ENCODE data around the gene MPPED1. TPM values are rescaled to one million over a fixed set of nuclear protein-coding genes. Genes with fewer than 3 reads are reported as not detected.

Gene MPPED1
- polyA plus RNA-seq, 3 donors, result 0.49 to 1.2 (median 0.91) TPM

GRCh38 chr22:43409800-43410199 is 2.0 kb upstream of the MPPED1 start:
- no peak for DNase-seq

- DNase-seq, result no peak
Measured at GRCh38 chr22:43411040-43411868, 560 bp upstream of the MPPED1 start.

GRCh38 chr22:43412808-43413795 is 1.3 kb downstream of the MPPED1 start:
- DNase-seq, result no peak

GRCh38 chr22:43413826-43414225 is 2.0 kb downstream of the MPPED1 start:
- no peak for DNase-seq

GRCh38 chr22:43415681-43416080 is 3.9 kb downstream of the MPPED1 start:
- no peak for DNase-seq

GRCh38 chr22:43417555-43417954 is 5.7 kb downstream of the MPPED1 start:
- no peak for DNase-seq

- no peak for DNase-seq
Measured at GRCh38 chr22:43418079-43418825, 6.4 kb downstream of the MPPED1 start.

GRCh38 chr22:43419371-43420080 is 7.7 kb downstream of the MPPED1 start:
- no peak for DNase-seq

GRCh38 chr22:43421046-43421665 is 9.3 kb downstream of the MPPED1 start:
- no peak for DNase-seq

- no peak for DNase-seq
Measured at GRCh38 chr22:43421914-43422615, 10.3 kb downstream of the MPPED1 start.

- DNase-seq, result no peak
Measured at GRCh38 chr22:43423046-43423445, 11.2 kb downstream of the MPPED1 start.

- no peak for DNase-seq
Measured at GRCh38 chr22:43424201-43424600, 12.4 kb downstream of the MPPED1 start.

- DNase-seq, result peak; percentile 54
Measured at GRCh38 chr22:43424666-43425630, 13.1 kb downstream of the MPPED1 start.

GRCh38 chr22:43425976-43426785 is 14.4 kb downstream of the MPPED1 start:
- DNase-seq, result no peak

- no peak for DNase-seq
Measured at GRCh38 chr22:43426816-43427215, 15.0 kb downstream of the MPPED1 start.

- DNase-seq, result no peak
Measured at GRCh38 chr22:43427296-43428004, 15.6 kb downstream of the MPPED1 start.

- no peak for DNase-seq
Measured at GRCh38 chr22:43428005-43428485, 16.2 kb downstream of the MPPED1 start.

All from renal pelvis (tissue), 4 donors.